ENCODE data around the gene KMT2D. TPM values are rescaled to one million over a fixed set of nuclear protein-coding genes. Genes with fewer than 3 reads are reported as not detected.

Gene KMT2D
- total and polyA plus RNA-seq, 10 of the 15 experiments (the other 5 are each of a cell fraction or from before 2014, with no cell fraction given), result 0.51 to 71.5 (median 10.4) TPM

DNA sequence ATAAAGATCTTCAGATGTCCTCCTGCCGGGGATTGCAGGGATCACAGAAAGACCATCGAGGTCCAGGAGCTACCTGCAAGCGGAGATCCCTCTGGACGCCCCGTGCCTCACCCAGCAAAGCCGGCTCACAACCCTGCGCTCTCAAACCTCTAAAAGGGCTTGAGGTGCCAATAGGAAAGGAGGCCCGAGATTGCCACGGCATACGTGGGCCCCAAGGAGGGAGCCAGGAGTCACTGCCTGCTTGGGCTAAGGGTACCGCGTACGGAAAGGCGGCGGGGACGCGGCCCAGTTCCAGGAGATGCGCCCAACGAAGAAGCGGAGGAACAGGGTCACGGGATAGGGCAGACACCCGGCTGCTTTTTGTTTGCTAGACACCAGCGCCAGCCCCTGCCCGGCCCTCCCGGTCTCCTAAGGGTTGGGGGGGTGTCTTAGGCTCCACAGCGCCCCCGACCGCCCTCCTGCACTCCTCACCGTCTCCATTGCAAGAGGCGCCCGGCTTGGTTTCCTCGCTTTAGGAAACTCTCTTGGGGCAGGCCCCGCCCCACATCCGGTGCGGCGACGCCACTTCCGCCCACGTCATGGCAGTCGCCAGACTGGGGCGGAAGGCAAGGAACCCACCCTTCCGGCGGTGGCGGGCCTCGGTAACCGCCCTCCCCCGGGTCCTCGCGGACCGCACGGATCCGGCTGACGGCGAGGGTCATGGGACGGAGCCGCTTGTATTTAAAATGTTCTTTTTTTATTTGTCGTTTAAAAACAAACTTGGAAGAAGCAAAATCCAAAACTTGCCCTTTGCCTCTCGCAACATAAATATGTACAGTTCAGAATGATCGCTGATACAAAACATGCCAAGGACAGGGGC lies 42.1 kb downstream of the KMT2D start, which contains the start of gene PRKAG1 (continued):
- TF ChIP-seq, protein P1, sequence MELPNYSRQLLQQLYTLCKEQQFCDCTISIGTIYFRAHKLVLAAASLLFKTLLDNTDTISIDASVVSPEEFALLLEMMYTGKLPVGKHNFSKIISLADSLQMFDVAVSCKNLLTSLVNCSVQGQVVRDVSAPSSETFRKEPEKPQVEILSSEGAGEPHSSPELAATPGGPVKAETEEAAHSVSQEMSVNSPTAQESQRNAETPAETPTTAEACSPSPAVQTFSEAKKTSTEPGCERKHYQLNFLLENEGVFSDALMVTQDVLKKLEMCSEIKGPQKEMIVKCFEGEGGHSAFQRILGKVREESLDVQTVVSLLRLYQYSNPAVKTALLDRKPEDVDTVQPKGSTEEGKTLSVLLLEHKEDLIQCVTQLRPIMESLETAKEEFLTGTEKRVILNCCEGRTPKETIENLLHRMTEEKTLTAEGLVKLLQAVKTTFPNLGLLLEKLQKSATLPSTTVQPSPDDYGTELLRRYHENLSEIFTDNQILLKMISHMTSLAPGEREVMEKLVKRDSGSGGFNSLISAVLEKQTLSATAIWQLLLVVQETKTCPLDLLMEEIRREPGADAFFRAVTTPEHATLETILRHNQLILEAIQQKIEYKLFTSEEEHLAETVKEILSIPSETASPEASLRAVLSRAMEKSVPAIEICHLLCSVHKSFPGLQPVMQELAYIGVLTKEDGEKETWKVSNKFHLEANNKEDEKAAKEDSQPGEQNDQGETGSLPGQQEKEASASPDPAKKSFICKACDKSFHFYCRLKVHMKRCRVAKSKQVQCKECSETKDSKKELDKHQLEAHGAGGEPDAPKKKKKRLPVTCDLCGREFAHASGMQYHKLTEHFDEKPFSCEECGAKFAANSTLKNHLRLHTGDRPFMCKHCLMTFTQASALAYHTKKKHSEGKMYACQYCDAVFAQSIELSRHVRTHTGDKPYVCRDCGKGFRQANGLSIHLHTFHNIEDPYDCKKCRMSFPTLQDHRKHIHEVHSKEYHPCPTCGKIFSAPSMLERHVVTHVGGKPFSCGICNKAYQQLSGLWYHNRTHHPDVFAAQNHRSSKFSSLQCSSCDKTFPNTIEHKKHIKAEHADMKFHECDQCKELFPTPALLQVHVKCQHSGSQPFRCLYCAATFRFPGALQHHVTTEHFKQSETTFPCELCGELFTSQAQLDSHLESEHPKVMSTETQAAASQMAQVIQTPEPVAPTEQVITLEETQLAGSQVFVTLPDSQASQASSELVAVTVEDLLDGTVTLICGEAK (IDR thresholded peaks at IDR 0.05; ENCODE audit: borderline replicate concordance), result peak; percentile 94
- TF ChIP-seq SMC3 (IDR thresholded peaks at IDR 0.05; ENCODE audit: borderline replicate concordance, low read length) (peak; percentile 18; the same call in 1 of the 2 replicates), POLR2AphosphoS2 (IDR thresholded peaks at IDR 0.05; ENCODE audit: low read depth, low read length) (peak; percentile 97), STAT3 (IDR thresholded peaks at IDR 0.05; ENCODE audit: low read depth, low read length) (no peak), E4F1 (IDR thresholded peaks at IDR 0.05; ENCODE audit: borderline replicate concordance, partially characterized antibody) (no peak), SIN3A (IDR thresholded peaks at IDR 0.05; ENCODE audit: low read depth, low read length) (peak; percentile 52; the same call in 1 of the 2 replicates), NFXL1 (IDR thresholded peaks at IDR 0.05; ENCODE audit: borderline replicate concordance) (no peak), TAF1 (IDR thresholded peaks at IDR 0.05; ENCODE audit: borderline replicate concordance, low read depth, low read length) (peak; percentile 93), FOXK2 (IDR thresholded peaks at IDR 0.05) (no peak), RB1 (IDR thresholded peaks at IDR 0.05; ENCODE audit: borderline replicate concordance) (peak; percentile 35; the same call in 1 of the 2 replicates), WRNIP1 (IDR thresholded peaks at IDR 0.05; ENCODE audit: borderline replicate concordance, low read depth, low read length) (0 out of 2 replicates have a peak, but pooled peaks have one; percentile 86), MEF2B (IDR thresholded peaks at IDR 0.05; ENCODE audit: partially characterized antibody, poor library complexity, severe bottlenecking) (peak; percentile 69), PKNOX1 (IDR thresholded peaks at IDR 0.05) (peak; percentile 58; the same call in 1 of the 2 replicates), ZZZ3 (IDR thresholded peaks at IDR 0.05; ENCODE audit: control insufficient read depth, insufficient read length, low read depth) (no peak), BHLHE40 (IDR thresholded peaks at IDR 0.05; ENCODE audit: borderline replicate concordance in 1 of 2, low read depth in 2 of 2, low read length in 1 of 2) (peak; percentile 53 to 72; a peak in 1 of 4 replicates), NR2C1 (IDR thresholded peaks at IDR 0.05) (0 out of 2 replicates have a peak, but pooled peaks have one; percentile 21), NBN (IDR thresholded peaks at IDR 0.05) (peak; percentile 73; the same call in 1 of the 2 replicates), TBL1XR1 (IDR thresholded peaks at IDR 0.05; ENCODE audit: low read depth, low read length) (peak; percentile 63; the same call in 1 of the 2 replicates), ASH2L (IDR thresholded peaks at IDR 0.05; ENCODE audit: borderline replicate concordance, low read depth) (no peak), NR2F1 (conservative IDR thresholded peaks at IDR 0.05) (peak; percentile 54; the same call in 1 of the 2 replicates), SIX5 (IDR thresholded peaks at IDR 0.05; ENCODE audit: low read depth, low read length, severe bottlenecking) (peak; percentile 14)

Measured in GM12878 (cell line).